Hematopoietic multipotent progenitor cell treated with erythropoietin and hydrocortisone succinate and interleukin-3 and kit ligand, for 17 days (in vitro differentiated cells): Measurements from ENCODE around the gene EPHX1.
"Not testable (repeated sequence)": the region's sequence is repeated elsewhere in the genome, so short reads cannot be mapped to it uniquely, and the experiment has no call there.

ENCODE experiments used
- DNase-seq: peaks from one replicate; pipeline ENCODE4 v3.0.0-alpha.2; 2015; ENCODE audit warnings: low spot score

The EPHX1 gene

DNA sequence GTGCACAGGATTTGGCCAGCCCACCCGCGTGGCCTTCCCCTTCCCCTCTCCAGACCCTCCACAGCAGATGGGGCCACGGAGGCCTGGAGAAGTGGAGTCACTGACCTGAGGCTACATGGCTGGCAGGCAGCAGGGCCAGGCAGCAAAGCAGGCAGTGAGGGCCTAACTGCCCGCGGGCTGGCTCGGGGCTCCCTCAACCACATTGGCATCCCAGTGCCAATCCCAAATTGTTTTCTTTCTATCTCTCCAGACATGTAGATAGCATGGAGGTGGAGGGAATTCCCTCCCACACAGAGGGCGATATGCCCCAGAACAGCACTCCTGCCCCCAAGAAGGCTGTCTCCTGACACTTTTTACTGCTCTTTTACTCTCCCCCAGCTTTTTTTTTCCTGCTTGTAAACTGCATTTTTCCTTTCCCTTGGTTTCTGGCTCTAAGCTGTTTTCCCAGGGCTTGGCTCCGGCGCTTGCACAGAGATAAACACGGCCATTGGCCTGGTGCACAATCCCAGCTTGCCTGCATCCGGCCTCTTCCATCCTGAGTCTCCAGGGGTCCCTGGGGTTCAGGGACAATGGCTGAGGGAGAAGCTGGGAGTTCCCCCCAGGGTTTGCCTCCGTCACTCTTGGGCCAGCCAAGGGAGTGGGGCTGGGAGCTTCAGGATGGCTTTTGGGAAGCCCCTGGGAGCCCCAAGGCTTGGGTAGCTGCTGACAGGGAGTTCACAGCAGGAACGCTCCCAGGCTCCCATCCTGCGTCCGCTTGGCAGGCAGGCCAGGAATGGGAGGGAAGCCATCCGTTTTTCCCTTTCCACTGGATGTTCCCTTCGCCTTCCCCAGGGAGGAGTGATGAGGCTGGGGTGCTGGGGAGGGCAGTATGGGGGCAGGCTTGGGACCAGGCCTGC is 7.0 kb downstream of the EPHX1 start:
- no peak for DNase-seq

DNA sequence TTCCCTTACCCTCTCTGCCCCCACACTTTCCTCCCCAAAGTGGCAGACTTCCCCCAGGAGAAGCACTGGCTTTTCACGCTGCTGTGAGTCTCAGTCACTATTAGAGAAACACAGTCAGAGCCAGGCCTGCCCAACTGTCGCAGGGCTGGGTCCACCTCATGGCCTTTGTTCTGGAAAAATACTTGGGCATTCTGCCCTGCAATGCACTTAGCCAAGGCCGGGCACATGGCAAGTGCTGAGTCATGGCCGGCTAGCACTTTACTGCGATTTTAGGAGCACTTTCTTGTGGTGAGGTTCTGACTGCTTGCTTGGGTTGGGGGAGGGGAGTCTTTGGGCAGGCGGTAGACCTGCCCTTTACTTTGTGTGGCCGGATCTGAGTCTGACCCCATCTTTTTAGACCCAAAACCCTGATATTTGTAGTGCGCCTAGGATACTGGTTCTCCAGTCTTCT is 7.7 kb downstream of the EPHX1 start:
- DNase-seq: peak; percentile 48

DNA sequence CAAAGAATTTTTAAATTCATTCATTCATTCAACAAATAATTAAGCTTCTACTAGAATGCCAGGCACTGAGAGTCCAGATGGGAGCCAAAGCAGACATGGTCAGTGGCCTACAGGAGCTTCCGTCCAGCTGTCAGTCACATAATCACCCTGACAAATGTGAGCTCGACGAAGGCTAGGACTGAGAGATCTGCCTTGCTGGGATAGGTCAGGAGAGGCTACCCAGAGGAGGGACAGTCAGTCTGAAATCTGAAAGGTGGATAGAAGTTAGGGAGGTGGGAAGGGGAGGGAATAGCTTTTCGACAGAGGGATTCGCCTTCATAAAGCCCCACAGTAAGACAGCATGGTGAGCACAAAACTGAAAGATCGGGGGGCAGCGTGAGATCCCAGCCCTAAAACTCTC is 8.3 kb downstream of the EPHX1 start:
- no peak for DNase-seq

DNA sequence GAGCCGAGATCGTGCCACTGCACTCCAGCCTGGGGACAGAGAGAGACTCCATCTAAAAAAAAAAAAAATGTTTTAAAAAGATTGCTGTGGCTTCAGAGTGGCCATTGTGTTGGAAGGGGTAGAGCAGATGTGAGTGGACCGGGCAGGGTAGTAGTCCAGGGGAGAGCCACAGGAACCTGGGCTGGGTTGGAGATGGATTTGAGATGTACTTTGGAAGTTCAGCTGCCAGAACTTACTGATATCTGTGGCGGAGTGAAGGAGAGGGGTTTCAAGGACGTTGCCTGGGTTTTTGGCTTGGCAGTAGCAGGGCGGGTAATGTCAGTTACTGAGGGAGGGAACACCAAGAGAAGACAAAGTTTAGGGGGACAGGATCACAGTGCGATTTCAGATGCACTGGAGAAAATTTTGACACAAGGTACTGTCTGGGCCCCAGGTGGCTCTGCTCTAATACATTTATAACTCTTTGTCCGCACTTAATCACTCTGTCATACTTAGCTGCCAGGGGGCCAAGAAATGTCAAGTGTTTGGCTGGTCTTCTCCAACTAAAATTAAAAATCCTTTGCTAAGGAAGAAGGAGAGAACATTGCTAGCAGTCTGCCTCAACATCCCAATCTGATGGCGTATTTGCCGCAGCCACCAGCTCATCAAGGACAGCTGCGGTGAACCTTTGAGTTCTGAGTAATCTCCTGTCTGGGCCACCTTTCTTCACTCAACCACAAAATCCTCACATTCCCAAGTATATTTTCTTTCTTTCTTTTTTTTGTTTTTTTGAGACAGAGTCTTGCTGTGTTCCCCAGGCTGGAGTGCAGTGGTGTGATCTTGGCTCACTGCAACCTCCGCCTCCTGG is 9.6 kb downstream of the EPHX1 start:
- no peak for DNase-seq

DNA sequence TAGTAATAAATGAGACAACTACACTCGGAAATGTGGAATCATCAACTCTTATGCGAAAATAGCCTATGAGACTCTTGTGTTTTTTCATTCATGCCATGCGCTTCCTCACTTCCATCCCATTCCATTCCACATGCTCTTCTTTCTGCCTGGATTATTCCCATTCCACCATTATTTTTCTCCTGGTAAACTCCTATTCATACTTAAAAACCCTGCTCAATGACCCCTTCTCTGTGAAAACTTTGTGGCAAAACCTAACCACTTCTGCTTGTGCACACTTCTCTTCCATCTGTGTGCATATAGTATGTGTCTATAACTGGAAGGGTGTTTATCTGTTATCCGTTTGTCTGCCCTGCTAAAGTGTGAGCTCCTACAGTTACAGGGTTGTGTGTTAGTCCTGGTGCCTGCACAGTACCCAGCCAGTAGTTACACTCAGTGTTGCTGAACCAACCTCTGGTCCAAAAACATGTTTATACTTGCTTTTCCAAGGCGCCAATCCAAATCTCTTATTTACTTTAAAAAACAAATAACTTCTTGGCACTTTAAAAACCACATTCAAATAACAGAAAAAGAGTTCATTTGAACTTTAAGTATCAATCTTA is 10.7 kb downstream of the EPHX1 start:
- DNase-seq: no peak

DNA sequence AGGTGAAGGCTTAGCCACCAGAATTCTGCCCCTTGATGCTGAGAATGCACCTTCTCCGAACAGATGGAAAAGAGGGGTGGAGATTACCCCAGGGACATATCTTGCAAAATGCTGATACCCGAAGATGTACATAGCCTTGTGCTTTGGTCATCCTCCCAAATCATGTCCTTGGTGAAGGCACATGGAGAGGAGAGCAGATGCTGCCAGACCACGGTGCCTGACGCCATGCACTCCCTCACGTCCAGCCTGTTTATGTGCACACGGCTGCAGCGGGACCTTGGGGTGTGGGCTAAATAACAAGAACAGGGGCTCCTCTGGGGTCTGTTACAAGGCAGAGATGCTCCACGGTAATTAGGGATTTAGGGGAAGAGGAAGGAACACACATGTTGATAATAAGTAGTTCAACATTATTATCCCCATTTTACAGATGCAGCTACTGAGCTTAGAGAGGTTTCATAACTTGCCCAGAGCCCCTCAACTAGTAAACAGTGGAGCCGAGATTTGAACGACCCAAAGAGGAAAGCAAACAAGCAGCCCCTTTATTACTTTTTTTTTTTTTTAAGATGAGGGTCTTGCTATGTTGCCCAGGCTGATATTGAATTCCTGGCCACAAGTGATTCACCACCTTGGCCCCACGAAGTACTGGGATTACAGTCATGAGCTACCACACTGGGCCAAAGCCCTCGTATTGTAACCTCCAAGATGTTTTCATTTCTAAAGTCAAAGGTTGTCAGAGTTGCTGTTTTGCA is 12.9 kb downstream of the EPHX1 start:
- no peak for DNase-seq

DNA sequence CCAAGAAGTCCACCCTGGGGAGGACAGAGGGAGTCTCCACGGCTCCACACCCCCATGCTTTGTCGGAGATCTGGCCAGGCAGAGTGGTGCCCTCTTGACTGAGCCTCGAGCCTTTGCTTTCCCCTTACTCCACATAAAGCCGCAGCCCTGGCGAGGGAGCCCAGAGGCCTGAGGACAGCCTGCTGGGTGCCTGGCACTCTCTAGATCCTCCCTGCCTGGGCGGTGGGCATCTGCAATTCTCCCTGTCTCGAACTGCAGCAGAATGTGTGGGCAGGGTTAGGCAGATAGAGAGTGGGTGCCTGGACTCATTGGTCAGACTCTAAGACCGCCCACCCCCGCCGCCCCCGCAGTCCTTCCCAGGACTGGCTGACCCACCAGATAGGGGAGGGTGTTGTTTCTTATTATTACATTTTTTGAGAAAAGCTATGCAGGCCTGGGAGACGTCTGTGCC is 13.9 kb downstream of the EPHX1 start:
- DNase-seq: no peak

DNA sequence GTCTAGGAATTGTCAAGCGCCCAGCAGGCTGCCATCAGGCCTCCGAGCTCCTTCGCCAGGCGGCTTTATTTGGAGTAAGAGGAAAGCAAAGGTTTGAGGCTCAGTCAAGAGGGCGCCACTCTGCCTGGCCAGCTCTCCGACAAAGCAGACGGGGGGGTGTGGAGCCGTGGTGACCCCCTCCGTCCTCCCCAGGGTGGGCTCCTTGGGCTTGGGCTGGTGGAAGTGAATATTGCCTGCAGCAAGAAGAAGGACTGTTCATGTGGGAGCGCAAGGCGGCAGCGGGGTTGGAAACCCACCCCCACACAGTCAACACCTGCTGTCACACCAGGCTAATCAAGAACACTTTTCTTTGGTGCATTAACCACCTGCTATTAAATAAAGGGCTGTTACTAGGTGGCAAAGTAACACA is 14.6 kb downstream of the EPHX1 start:
- no peak for DNase-seq

DNA sequence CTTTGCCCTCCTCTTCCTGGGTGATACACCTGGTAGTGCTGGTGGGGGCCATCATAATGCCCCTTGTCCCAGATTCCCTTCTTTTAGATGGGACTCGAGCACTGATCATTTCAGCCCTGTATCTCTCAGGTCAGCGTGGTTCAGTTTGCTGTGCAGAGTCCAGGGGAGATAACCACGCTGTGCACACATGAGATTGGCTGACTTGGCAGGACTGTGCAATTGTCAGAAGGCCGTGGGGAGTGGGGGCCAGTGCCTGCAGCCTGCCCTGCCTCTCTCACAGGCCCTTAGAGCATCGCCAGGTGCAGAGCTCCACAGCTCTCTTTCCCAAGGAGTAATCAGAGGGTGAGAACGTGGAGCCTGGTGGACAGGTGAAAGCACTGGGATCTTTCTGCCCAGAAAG is 15.2 kb downstream of the EPHX1 start:
- no peak for DNase-seq

DNA sequence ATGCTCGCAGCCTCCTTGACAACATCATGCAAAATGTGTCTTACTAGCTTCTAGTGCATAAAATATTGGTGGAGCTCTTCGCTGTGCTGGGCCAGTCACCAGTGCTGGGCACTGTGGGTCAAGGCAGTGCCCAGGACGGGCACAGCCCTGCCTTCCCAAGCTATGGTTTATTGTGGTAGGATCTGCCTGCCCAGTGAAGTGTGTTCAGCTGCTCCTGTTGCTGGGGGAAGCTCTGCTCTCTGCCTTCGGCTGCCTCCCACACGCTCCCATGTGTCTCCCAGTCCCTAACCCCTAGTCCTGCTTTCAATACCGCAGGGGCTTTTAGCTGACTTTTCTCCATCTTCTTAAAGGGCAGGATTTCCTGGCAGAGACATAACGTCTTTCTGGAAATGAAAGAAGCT is 15.7 kb downstream of the EPHX1 start:
- no peak for DNase-seq

DNA sequence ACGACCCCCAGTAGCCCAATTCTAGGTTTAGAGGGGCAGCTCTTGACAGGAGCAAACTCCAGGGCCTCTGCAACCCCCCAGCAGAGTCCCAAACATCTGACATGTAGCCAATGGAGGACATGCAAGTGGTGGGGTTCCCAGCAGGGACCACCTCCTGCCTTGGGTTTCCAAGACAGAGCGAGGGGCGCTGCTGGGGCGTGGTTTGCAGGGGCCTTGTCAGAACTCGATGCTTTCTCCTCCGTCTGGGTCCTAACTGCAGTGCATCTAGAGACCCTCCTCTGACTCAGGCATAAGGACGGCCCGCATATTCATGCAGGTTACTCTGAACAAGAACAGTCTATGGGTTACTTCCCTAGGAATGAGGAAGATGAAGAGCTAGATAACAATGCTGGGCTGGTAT is 17.2 kb downstream of the EPHX1 start:
- no peak for DNase-seq

DNA sequence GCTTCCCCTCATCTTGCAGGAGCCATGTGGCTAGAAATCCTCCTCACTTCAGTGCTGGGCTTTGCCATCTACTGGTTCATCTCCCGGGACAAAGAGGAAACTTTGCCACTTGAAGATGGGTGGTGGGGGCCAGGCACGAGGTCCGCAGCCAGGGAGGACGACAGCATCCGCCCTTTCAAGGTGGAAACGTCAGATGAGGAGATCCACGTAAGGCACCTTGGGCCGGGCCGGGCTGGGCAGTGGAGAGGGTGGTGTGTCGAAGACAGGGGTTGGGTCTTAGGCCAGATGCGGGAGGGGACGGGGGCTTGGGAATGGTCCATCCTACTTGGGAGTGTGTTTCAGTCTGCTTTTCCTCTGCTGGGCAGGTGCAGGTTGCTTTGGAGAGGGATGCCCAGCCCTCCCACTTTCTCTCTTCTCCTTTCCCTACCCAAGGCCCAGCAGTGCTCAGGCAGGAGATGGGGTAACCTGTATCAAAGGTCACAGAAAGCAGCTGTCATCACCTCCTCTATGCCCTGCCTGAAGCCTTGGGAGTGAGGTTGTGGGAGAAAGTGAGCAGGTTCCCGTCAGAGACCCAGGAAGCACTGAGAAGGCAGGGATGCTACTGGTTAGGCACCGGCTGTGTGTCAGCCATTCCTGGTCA is 18.9 kb downstream of the EPHX1 start:
- no peak for DNase-seq

DNA sequence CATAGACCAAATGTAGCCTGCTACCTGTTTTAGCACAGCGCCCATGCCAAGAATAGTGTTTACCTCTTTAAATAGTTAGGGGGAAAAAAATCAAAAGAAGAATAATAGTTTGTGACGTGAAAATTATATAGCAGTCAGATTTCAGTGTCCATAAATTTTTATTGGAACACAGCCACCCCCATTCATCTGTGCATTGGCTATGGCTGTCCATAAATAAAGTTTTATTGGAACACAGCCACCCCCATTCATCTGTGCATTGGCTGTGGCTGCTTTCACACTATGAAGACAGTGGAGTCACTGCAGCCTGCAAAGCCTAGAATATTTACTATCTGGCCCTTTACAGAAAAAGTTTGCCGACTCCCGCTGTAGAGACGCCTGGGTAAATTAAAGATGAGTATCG is 20.9 kb downstream of the EPHX1 start:
- no peak for DNase-seq

DNA sequence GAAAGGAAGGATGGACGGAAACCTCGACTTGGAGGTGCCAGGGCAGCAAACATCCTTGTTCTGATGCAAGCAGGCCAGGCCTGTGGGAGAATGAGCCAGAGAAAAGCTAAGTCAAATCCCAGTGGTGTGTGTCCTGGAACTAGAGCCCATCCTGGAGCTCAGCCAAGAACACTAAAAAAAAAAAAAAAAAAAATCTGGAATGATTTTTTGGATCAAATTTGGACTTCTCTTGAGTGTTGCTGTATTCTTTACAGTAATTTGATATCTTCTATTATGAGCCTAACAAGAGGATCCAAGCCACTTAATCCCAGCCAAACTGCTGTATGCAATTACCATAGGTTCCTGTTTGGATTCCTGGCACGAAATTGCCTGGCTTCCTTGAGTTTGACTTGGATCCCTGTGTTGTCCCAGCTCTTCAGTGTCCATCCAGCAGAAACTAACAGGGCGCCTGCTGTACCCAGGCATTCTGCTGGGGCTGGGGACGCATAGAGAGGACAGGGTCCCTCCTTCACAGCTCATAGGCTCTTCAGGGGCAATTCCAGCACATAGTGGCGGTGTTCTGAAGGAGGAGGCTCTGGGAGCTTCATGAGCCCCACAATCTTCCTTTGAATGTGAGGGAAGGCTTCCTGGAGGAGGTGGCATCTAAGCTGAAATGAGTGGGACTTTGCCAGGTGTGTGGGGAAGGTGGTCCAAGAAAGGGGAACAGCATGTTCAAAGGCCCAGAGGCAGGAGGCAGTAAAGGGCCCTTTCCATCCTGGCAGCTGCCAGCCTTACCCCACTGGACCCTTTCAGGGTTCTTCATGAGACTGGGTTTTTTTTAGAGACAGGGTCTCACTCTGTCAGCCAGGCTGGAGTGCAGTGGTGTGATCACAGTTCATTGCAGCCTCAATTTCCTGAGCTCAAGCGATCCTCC is 24.7 kb downstream of the EPHX1 start:
- DNase-seq: no peak

DNA sequence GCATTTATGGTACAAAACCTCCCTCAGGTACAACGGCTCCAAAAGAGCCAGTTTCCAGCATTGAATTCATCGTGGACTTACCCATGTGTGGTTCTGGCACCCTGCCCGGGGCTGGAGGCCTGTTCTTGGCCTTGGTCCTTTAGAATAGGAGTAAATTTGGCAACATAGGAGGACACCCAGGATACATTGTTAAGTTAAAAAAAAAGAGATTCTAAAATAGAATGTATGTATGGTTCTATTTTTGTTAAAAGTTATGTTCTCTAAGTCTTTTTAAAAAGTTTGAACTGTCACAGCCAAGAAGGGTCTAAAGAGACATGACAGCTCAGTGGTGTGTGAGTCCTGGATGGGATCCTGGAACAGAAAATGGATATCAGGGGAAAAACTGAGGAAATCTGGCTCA is 25.9 kb downstream of the EPHX1 start:
- no peak for DNase-seq

DNA sequence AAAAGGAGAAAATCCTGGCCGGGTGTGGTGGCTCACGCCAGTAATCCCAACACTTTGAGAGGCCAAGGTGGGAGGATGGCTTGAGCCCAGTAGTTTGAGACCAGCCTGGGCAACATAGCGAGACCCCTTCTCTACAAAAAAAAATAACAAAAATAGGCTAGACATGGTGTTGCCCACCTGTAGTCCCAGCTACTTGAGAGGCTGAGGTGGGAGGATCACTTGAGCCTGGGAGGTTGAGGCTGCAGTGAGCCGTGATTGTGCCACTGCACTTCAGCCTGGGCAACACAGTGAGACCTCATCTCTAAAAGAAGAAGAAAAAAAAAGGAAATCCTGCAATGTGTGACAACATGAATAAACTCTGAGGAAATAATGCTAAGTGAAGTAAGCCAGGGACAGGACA is 26.4 kb downstream of the EPHX1 start:
- not testable (repeated sequence) for DNase-seq

DNA sequence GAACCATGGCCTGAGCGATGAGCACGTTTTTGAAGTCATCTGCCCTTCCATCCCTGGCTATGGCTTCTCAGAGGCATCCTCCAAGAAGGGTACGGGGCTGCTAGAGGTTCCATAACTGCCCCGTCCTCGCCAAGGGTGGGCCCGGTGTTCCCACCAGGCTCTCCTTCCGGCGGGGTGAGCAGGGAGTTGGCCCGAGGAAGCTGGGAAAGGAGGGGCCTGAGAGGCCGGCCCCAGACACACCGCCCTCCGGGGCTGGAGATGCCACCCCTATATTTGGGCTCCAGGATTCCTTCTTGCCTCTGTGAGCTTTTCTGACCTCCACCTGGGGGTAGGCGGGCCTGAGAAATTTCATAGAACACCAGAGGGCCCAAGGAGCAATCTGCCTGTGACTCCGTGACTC is 28.9 kb downstream of the EPHX1 start:
- no peak for DNase-seq

DNA sequence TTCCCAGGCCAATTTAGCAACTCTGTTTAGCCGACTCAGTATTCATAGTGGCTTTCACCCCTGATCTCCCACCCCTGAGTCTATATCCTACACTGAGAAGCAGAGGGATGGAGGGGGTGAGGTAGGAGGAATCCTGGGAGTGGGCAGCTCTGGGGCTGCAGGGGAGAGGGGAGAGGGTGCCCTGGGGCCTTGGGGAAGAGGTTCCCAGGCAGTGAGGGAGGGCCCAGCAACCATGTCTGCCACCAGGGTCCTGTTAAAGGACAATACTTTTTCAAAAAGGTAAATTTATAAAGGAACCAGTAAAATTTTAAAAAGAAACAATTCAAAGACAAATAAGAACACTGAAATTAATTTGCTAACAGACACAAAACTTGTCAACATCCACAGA is 30.3 kb downstream of the EPHX1 start:
- no peak for DNase-seq

DNA sequence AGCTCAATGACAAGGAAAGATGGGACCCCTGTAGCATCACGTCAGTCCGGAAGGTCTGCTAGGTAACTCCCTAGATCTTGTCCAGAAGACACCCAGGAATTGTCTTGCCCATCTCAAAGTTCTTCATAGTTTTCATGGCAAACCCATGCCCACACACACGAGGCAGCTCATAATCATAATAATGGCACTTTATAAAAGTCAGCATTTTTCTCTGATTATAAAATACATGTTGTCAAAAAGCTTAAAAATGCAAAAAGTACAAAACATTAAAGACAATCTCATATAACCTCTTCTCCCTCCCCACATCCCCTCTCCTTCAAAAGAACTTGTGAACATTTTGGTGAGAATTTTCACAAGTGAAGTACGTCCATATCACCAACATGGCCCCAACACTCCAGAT is 30.8 kb downstream of the EPHX1 start:
- no peak for DNase-seq

DNA sequence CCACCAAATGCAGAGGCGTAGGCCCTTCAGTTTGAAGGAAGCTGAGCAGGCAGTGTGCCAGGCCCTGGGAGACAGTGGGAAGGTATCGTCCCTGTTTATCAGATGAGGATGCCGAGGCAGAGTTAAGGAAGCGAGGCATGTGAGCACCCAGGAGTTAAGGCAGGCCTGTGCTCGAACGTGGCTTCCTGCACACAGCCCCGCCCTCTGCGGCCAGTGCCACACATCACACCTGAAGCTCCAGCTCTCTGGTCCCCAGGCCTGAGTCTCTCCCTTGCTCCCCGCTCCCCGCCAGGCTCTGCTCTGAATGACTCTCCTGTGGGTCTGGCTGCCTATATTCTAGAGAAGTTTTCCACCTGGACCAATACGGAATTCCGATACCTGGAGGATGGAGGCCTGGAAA is 32.1 kb downstream of the EPHX1 start:
- no peak for DNase-seq
